Measurements from ENCODE around the gene KLHDC3. TPM values are rescaled to one million over a fixed set of nuclear protein-coding genes. Genes with fewer than 3 reads are reported as not detected.

The KLHDC3 gene
- total RNA-seq, 1 donor from 2014 or later: 70.3 TPM

DNA sequence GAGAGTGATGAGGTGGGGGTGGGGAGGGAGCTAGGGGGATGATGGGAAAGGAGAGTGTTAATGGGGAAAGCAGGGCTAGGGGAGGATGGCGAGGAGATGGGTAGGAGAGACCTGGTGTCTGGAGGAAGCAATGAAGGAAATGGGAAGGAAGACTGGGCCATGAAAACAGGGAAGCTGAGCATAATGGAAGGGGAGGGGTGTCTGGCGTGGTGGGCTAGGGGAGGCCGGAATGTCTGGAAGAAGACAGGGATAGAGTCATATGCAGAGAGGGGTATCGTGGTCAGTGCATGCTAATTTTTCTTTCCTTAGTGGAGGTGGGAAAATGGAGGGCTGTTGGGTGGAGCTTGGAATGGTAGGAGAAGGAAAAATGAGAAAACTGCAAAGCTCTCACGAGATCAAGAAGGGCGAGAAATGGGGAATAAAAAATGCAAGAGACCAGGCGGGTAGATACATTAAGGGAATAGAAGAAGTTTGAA lies 423 bp downstream of the KLHDC3 start:
- Histone ChIP-seq H3K36me3 (ENCODE audit: control insufficient read depth, insufficient read depth, low read length) (peaks cover 5% of the 10 kb centered on the region), H3K27me3 (ENCODE audit: control insufficient read depth, insufficient read depth, low read length) (no peaks in the 10 kb centered on the region), H3K4me3 (ENCODE audit: low read depth, low read length) (peak overlapping the region; percentile 95)
- TF ChIP-seq, protein P1, sequence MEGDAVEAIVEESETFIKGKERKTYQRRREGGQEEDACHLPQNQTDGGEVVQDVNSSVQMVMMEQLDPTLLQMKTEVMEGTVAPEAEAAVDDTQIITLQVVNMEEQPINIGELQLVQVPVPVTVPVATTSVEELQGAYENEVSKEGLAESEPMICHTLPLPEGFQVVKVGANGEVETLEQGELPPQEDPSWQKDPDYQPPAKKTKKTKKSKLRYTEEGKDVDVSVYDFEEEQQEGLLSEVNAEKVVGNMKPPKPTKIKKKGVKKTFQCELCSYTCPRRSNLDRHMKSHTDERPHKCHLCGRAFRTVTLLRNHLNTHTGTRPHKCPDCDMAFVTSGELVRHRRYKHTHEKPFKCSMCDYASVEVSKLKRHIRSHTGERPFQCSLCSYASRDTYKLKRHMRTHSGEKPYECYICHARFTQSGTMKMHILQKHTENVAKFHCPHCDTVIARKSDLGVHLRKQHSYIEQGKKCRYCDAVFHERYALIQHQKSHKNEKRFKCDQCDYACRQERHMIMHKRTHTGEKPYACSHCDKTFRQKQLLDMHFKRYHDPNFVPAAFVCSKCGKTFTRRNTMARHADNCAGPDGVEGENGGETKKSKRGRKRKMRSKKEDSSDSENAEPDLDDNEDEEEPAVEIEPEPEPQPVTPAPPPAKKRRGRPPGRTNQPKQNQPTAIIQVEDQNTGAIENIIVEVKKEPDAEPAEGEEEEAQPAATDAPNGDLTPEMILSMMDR (IDR thresholded peaks at IDR 0.05; ENCODE audit: insufficient read depth, low read length, poor library complexity, severe bottlenecking): no peak
- no peak for DNase-seq (ENCODE audit: low read depth)

DNA sequence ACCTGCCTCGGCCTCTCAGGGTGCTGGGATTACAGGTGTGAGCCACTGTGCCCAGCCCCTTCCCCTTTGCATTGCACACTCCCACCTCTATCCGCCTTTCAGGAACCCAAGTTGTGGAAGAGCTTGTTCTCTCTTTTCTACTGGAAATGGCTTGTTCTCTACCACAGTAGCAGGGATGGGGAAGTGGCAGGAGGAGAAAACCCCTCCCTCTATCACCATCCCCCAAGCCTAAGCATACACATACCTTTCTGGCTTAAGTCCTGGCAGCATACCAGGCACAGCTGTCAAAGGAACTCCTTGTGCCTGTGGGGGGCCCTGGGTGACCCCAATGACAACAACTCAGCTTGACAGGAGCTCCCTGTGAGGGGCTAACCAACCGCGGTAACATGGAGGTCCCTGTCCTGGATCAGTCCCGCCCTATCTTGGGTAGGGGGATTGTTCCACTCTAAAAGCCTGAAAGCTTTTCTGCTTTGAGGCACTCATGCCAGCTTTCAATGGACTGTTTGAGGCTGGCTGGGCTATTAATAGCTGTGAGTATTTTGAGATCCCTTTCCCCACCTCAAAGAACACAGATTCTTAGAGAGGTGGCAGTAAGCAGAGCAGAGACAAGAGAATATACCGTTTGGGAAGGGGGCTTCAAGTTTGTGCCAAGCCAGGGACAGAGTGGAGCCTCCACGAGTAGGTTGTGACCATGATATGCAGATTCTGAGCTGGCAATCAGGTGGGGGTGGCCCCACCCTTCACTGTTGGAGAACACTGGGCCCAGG lies 2.3 kb downstream of the KLHDC3 start:
- DNase-seq (ENCODE audit: low read depth): no peak
- TF ChIP-seq, protein P1 (IDR thresholded peaks at IDR 0.05; ENCODE audit: insufficient read depth, low read length, poor library complexity, severe bottlenecking): no peak
- Histone ChIP-seq H3K27me3 (ENCODE audit: control insufficient read depth, insufficient read depth, low read length) (no peaks in the 10 kb centered on the region), H3K4me3 (ENCODE audit: low read depth, low read length) (no peak overlapping the region), H3K36me3 (ENCODE audit: control insufficient read depth, insufficient read depth, low read length) (peaks cover 3% of the 10 kb centered on the region)

DNA sequence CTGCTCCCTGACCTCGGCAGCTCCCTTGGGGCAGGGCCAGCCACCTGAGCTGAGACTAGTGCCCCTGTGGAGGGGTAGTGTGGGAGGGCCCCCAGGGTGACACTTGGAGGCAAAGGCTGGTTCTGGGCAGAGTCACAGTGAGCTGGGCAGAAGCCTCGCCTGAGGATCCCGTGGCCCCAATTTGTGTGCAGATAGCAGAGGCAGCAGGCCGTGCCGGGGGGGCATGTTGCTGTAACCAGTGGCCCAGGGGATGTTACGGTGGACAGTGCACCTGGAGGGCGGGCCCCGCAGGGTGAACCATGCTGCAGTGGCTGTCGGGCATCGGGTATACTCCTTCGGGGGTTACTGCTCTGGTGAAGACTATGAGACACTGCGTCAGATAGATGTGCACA lies 2.9 kb downstream of the KLHDC3 start:
- Histone ChIP-seq H3K36me3 (ENCODE audit: control insufficient read depth, insufficient read depth, low read length) (peaks cover 3% of the 10 kb centered on the region), H3K4me3 (ENCODE audit: low read depth, low read length) (no peak overlapping the region), H3K27me3 (ENCODE audit: control insufficient read depth, insufficient read depth, low read length) (no peaks in the 10 kb centered on the region)
- TF ChIP-seq, protein P1 (IDR thresholded peaks at IDR 0.05; ENCODE audit: insufficient read depth, low read length, poor library complexity, severe bottlenecking): no peak
- DNase-seq (ENCODE audit: low read depth): no peak

DNA sequence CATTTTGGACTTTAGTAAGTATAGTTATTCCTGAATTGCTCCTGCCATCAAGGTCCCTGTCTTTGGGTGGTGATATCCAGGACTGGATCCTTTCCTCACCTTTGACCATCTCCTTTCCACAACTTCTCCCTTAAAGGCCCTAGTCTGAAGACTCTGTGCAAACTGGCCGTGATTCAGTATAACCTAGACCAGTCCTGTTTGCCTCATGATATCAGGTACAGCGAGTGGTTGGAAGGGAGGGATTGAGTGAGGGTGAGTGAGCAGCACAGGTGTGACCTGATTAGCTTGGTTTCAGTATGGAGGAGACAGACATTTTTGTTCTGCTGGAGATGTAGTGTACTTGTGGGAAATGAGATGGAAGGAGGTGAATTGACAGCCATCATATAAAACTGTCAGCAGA lies 5.1 kb downstream of the KLHDC3 start:
- DNase-seq (ENCODE audit: low read depth): no peak
- Histone ChIP-seq H3K27me3 (ENCODE audit: control insufficient read depth, insufficient read depth, low read length) (no peaks in the 10 kb centered on the region), H3K36me3 (ENCODE audit: control insufficient read depth, insufficient read depth, low read length) (peaks cover 3% of the 10 kb centered on the region), H3K4me3 (ENCODE audit: low read depth, low read length) (no peak overlapping the region)
- TF ChIP-seq, protein P1 (IDR thresholded peaks at IDR 0.05; ENCODE audit: insufficient read depth, low read length, poor library complexity, severe bottlenecking): no peak

DNA sequence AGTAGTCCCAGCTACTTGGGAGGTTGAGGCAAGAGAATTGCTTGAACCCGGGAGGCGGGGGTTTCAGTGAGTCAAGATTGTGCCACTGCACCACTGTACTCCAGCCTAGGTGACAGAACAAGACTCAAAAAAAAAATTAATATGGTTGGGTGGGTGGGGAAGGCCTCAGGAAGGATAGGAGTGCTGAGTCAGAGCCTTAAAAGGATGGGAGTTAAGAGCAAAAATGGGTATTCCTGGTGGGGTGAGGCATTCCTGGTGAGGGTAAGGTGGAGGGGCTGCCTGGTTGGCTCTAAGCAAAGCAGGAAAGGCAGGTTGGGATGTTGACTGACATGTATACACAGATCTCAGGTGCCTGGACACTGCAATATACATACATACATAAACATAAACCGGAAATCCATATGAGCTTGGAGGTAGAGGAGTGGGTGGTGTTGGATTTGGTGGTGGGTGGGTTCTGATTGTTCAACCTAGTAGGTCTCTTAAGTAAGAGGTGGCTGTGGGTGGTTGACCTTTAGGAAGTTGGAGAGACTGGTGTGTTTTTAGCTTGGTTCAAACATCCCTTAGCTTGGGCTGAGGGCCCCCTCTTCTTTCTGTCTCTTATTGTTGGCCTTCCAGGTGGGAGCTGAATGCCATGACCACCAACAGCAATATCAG lies 6.1 kb downstream of the KLHDC3 start:
- Histone ChIP-seq H3K36me3 (ENCODE audit: control insufficient read depth, insufficient read depth, low read length) (peaks cover 3% of the 10 kb centered on the region), H3K27me3 (ENCODE audit: control insufficient read depth, insufficient read depth, low read length) (no peaks in the 10 kb centered on the region), H3K4me3 (ENCODE audit: low read depth, low read length) (no peak overlapping the region)
- TF ChIP-seq, protein P1 (IDR thresholded peaks at IDR 0.05; ENCODE audit: insufficient read depth, low read length, poor library complexity, severe bottlenecking): no peak
- DNase-seq (ENCODE audit: low read depth): no peak

Measured in kidney epithelial cell (primary cell).